Keratinocyte (primary cell): ENCODE results near the gene KRT23. TPM values are rescaled to one million over a fixed set of nuclear protein-coding genes. Genes with fewer than 3 reads are reported as not detected.

ENCODE experiments used
- DNase-seq: peaks from one replicate; pipeline ENCODE4 v3.0.0-alpha.2; 2011; ENCODE audit warnings: low read depth, missing footprints, low spot score
- FAIRE-seq: peaks from 2 replicates; lab custom pipeline; 2011; peaks lifted over from hg19 to GRCh38; lab: Jason Lieb, UNC
- H2AFZ ChIP-seq: 2 replicates; pipeline ENCODE4 v1.6.0; 2012; ENCODE audit warnings: low read length, control low read depth, inconsistent platforms; ENCODE audit not compliant: control insufficient read depth
- H3K27ac ChIP-seq: 2 replicates; pipeline ENCODE4 v1.5.1; 2011; ENCODE audit warnings: low read length; ENCODE audit not compliant: control insufficient read depth, insufficient read depth
- H3K27me3 ChIP-seq: 3 replicates; pipeline ENCODE4 v1.6.0; 2011; ENCODE audit warnings: low read length; ENCODE audit not compliant: control insufficient read depth, insufficient read depth; ENCODE audit errors: extremely low read depth
- H3K36me3 ChIP-seq, 2 experiments: 2 replicates in 1 of 2; 3 replicates in 1 of 2; pipeline ENCODE4 v1.5.1; 2011; ENCODE audit warnings: low read length in 2 of 2, mild to moderate bottlenecking in 1 of 2; ENCODE audit not compliant: control insufficient read depth in 2 of 2, insufficient read depth in 2 of 2; ENCODE audit errors: extremely low read depth in 1 of 2
- H3K4me1 ChIP-seq: 3 replicates; pipeline ENCODE4 v1.5.1; 2011; ENCODE audit warnings: low read length; ENCODE audit not compliant: control insufficient read depth, insufficient read depth; ENCODE audit errors: extremely low read depth
- H3K4me2 ChIP-seq: 3 replicates; pipeline ENCODE4 v1.6.0; 2011; ENCODE audit warnings: low read depth, low read length; ENCODE audit not compliant: control insufficient read depth, insufficient read depth; ENCODE audit errors: extremely low read depth
- H3K4me3 ChIP-seq, 3 experiments: fragments of 200-600 bp in 1 of 3; sonication (generic) in 1 of 3; 2 replicates in 2 of 3; 3 replicates in 1 of 3; pipeline ENCODE4 v1.5.1; 2011 to 2016; ENCODE audit warnings: low read length in 3 of 3, mild to moderate bottlenecking in 3 of 3, control low read depth in 2 of 3, inconsistent platforms in 1 of 3, low read depth in 1 of 3, mixed read lengths in 1 of 3, mixed run types in 1 of 3, moderate library complexity in 1 of 3; ENCODE audit not compliant: control insufficient read depth in 2 of 3, insufficient read depth in 2 of 3; ENCODE audit errors: extremely low read depth in 1 of 3
- H3K79me2 ChIP-seq: 2 replicates; pipeline ENCODE4 v1.6.0; 2012; ENCODE audit warnings: low read length; ENCODE audit not compliant: control insufficient read depth, insufficient read depth
- H3K9ac ChIP-seq: 3 replicates; pipeline ENCODE4 v1.6.0; 2011; ENCODE audit warnings: low read length; ENCODE audit not compliant: control insufficient read depth, insufficient read depth; ENCODE audit errors: extremely low read depth
- H3K9me1 ChIP-seq: 3 replicates; pipeline ENCODE4 v1.6.0; 2011; ENCODE audit warnings: low read length; ENCODE audit not compliant: control insufficient read depth, insufficient read depth; ENCODE audit errors: extremely low read depth
- H3K9me3 ChIP-seq: 2 replicates; pipeline ENCODE4 v1.5.1; 2012; ENCODE audit warnings: low read depth, low read length; ENCODE audit not compliant: control insufficient read depth
- H4K20me1 ChIP-seq: 3 replicates; pipeline ENCODE4 v1.6.0; 2011; ENCODE audit warnings: low read length; ENCODE audit not compliant: control insufficient read depth, insufficient read depth; ENCODE audit errors: extremely low read depth
- CTCF ChIP-seq, 3 experiments: IDR thresholded peaks in 1 of 3; conservative IDR thresholded peaks in 1 of 3; optimal IDR thresholded peaks in 1 of 3; 2 replicates in 2 of 3; 3 replicates in 1 of 3; pipeline versions ENCODE3 to v1.5.1; 2011; ENCODE audit warnings: low read length in 3 of 3, mild to moderate bottlenecking in 3 of 3, moderate library complexity in 2 of 3, control low read depth in 1 of 3, inconsistent platforms in 1 of 3; ENCODE audit not compliant: insufficient read depth in 2 of 3; ENCODE audit errors: extremely low read depth in 1 of 3
- EZH2 ChIP-seq: IDR thresholded peaks from one replicate; pipeline ENCODE4 v1.6.1; 2012; ENCODE audit warnings: inconsistent platforms, mild to moderate bottlenecking, low read length, moderate library complexity
- dilution Hi-C: fragments of 300-500 bp; cut with MboI; formaldehyde crosslinking; loops from one replicate; pipeline ENCODE4 v1.7.0; 2020; ENCODE audit warnings: low sequenced_read_pairs; ENCODE audit not compliant: extremely low pct_ligation_motif_present
- polyA plus RNA-seq, 5 experiments: library from polyadenylated mRNA; depleted of rRNA in 3 of 5; stranded (reverse) in 3 of 5; stranded (forward) in 1 of 5; unstranded in 1 of 5; fragments of >200 nt; gene quantifications; 1 replicate in 1 of 5; 2 replicates in 3 of 5; 3 replicates in 1 of 5; pipeline versions ENCODE4 v1.2.1 to v1.2.3, GENCODE V29; 2011 to 2012; ENCODE audit warnings: missing spikeins in 2 of 5, low read depth in 1 of 5, low replicate concordance in 1 of 5

KRT23 gene
- polyA plus RNA-seq, 1 donor (not counting 4 experiments of a cell fraction or from before 2014, with no cell fraction given), result 8.2 TPM

- dilution Hi-C loops, result no loop called here
- Histone ChIP-seq H3K4me2 (no peak overlapping the region), H3K4me3 (no peak overlapping the region)
These were observed 36.6 kb downstream of the KRT23 start for GRCh38 chr17:40900809-40901356.

GRCh38 chr17:40896916-40897455 is 40.5 kb downstream of the KRT23 start:
- Histone ChIP-seq H3K9ac (no peak overlapping the region), H3K9me1 (no peaks in the 10 kb centered on the region), H3K27me3 (no peaks in the 10 kb centered on the region), H4K20me1 (no peaks in the 10 kb centered on the region), H3K79me2 (no peaks in the 10 kb centered on the region), H3K4me2 (no peak overlapping the region), H3K36me3 (no peaks in the 10 kb centered on the region), H3K4me1 (peaks cover 4% of the 10 kb centered on the region), H2AFZ (no peak overlapping the region), H3K9me3 (no peaks in the 10 kb centered on the region), H3K27ac (no peak overlapping the region), H3K4me3 (no peak overlapping the region)
- dilution Hi-C loops, result no loop called here
- no peak for DNase-seq
- no peak for FAIRE-seq
- TF ChIP-seq CTCF (optimal IDR thresholded peaks at IDR 0.05 in 1 of 3, IDR thresholded peaks at IDR 0.05 in 1 of 3, conservative IDR thresholded peaks at IDR 0.05 in 1 of 3; ENCODE audit: extremely low read depth in 1 of 3, insufficient read depth in 2 of 3, low read length in 3 of 3) (no peak), EZH2 (no peak)

More at GRCh38 chr17:40900809-40901356, 36.6 kb downstream of the KRT23 start:
- Histone ChIP-seq H3K79me2 (no peaks in the 10 kb centered on the region), H2AFZ (no peak overlapping the region), H3K27ac (no peak overlapping the region), H3K36me3 (no peaks in the 10 kb centered on the region), H3K9me1 (no peaks in the 10 kb centered on the region), H3K4me1 (peaks cover 20% of the 10 kb centered on the region), H4K20me1 (no peaks in the 10 kb centered on the region), H3K9me3 (no peaks in the 10 kb centered on the region), H3K27me3 (no peaks in the 10 kb centered on the region), H3K9ac (no peak overlapping the region)
- TF ChIP-seq CTCF (optimal IDR thresholded peaks at IDR 0.05 in 1 of 3, IDR thresholded peaks at IDR 0.05 in 1 of 3, conservative IDR thresholded peaks at IDR 0.05 in 1 of 3; ENCODE audit: extremely low read depth in 1 of 3, insufficient read depth in 2 of 3, low read length in 3 of 3), result no peak
- no peak for TF ChIP-seq EZH2
- no peak for FAIRE-seq
- no peak for DNase-seq
